ENCODE data around the gene WDR62. TPM values are rescaled to one million over a fixed set of nuclear protein-coding genes. Genes with fewer than 3 reads are reported as not detected.
A peak's percentile ranks its signal among the peaks of the same experiment; 100 is the strongest.
"Not testable (repeated sequence)": the region's sequence is repeated elsewhere in the genome, so short reads cannot be mapped to it uniquely, and the experiment has no call there.

Gene WDR62
- polyA plus RNA-seq, 4 donors, result 3.6 to 5.1 (median 4.6) TPM

DNA sequence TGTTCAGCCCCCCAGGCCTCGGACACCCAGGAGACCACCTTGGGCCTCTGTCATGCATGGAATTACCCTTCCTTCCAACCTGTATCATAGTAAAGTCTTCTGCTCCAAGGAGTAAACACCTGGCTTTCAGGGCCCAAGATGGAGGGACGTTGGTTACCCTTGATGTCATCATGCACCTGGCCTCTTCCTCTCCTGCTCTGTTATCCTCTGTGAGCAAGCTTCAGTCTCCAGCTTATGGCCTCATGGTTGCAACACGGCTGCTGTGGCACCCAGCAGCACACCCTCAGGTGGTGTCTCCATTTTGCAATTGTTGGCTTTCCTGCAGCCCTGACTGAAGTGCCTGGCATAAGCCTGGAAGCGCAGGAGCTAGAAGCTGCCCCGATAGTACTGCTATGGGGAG lies 52.3 kb downstream of the WDR62 start:
- DNase-seq (ENCODE audit: low read depth in 4 of 4, low spot score in 3 of 4), result no peak

- DNase-seq (ENCODE audit: low read depth in 4 of 4, low spot score in 3 of 4), result no peak
These were observed 54.0 kb downstream of the WDR62 start for GRCh38 chr19:36108684-36109083.

DNA sequence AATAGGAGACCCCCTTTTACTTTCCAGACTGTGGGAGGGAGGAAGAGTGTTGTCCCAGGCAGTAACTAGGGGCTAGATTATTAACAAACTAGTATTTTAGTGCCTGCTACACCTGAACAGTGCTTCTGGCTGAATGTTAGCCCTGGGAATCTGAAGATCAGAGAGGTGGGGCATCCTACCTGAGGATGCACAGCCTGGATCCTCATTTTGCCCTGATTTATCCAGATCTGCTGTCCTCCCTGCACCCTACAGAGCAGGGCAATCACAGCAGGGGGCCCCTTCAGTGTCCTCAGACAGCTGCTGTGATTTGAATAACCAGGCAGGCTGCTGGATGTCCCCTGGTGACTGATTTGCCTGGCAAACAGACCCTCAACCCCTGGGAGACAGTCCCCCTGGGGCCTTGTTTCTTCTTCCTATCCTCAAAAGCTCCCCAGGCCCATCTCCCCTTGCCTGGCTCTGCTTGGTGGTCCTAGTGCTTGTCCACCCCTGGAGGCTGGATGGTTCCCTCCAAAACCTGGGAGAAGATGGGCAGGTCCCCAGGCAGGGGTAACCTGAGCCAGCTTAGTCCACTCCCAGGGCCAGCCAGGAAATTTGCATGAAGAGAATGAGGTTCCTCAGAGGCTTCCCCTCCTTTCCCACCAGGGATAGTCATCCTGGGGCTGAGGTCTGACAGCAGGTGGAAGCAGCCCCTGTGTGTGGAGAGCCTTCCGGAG lies 55.9 kb downstream of the WDR62 start, which contains the start of gene OVOL3:
Gene OVOL3 (plus strand): TSS at position 657 of the 713 bp plus-strand sequence. CDS start 60 bp downstream, outside the sequence.
- no peak for DNase-seq (ENCODE audit: low read depth in 4 of 4, low spot score in 3 of 4)

- DNase-seq (ENCODE audit: low read depth in 4 of 4, low spot score in 3 of 4), result no peak
These were observed 56.5 kb downstream of the WDR62 start for GRCh38 chr19:36111200-36111539.

- no peak for DNase-seq (ENCODE audit: low read depth in 4 of 4, low spot score in 3 of 4)
These were observed 58.0 kb downstream of the WDR62 start for GRCh38 chr19:36112678-36113077.

- no peak for DNase-seq (ENCODE audit: low read depth in 4 of 4, low spot score in 3 of 4)
These were observed 58.7 kb downstream of the WDR62 start for GRCh38 chr19:36113425-36113824.

- no peak for DNase-seq (ENCODE audit: low read depth in 4 of 4, low spot score in 3 of 4)
These were observed 59.4 kb downstream of the WDR62 start for GRCh38 chr19:36113894-36114720.

DNA sequence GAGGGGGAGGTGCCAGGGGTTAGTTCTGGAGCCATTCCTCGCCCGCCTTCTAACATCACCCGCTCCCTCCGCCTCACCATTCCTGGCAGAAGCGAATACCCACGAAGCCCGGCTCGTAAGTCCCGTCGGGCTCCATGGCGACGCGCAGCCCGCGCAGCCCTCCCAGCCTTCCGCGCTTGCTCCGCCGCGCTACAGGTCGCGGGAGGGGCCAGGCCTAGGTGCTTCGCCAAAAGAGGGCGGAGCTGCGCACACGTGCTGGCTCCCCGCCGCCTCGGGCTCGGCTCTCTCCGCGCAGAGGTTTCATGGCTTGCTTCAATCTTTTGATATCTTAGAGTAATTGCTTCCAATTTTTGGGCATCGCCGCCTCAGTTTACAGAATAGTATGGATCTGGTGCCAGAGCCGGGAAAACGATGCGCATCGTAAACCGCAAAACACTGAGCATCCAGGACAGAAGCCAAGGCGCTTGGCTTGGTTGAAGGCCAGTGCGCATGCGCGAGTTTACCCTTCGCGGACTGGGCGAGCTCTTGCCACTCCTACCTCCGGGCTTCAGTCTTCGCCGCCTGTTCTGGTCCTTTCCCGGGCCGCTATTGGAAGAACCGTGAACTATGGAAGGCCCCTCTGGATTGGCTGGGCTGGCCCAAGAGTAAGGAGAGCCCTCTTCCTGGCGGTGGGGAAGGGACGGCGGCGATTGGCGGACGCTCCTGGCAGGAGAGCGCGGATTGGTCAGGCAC lies 60.2 kb downstream of the WDR62 start, which contains the start of gene POLR2I:
Gene POLR2I (minus strand): TSS at position 155 of the 732 bp plus-strand sequence. CDS start 19 bp downstream, at position 136.
- DNase-seq (ENCODE audit: low read depth in 4 of 4, low spot score in 3 of 4), result peak; percentile 99

- DNase-seq (ENCODE audit: low read depth in 4 of 4, low spot score in 3 of 4), result no peak
These were observed 61.0 kb downstream of the WDR62 start, which contains the start of gene TBCB for GRCh38 chr19:36115453-36116343. TBCB (plus strand) TSS chr19:36115468; CDS start chr19:36115561, 93 bp downstream.

GRCh38 chr19:36116344-36116637 lies 61.6 kb downstream of the WDR62 start:
- no peak for DNase-seq (ENCODE audit: low read depth in 4 of 4, low spot score in 3 of 4)

DNA sequence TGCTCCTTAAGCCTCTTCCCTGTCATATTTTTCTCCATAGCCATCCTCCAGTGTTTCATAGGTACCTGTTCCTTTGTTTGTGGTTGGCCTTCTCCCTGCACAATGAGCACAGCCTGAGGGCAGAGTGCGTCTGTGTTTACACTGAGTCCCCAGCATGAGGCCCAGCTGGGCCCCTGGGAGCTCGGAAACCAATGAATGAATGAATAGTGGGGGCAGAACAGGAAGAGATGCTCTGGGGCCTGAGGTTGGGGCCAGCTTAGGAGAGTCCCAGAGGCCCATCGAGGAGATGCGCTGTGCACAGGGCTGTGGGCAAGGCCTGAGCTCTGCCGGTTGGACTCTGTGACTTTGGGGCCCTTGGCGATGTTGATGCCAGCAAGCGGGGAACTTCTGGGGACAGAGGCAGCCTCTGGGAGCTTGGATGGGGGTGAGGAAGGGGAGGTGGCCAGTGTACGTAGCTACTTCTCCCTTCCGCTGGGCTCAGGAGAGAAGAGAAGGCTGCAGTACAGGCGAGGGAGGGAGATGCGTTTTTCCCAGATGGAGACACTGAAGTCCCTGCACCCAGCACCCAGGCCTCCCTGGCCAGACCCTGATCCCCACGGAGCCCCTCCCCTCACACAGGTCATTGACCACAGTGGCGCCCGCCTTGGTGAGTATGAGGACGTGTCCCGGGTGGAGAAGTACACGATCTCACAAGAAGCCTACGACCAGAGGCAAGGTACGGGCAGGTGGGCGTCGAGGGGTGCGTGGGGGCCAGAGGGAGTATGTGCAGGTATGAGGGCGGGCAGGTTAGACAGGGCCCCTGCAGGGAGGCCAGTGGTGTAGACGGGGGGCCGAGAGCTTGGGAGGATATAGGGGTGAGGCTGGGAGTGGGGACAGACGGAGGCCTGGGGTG lies 65.6 kb downstream of the WDR62 start:
- no peak for DNase-seq (ENCODE audit: low read depth in 4 of 4, low spot score in 3 of 4)

DNA sequence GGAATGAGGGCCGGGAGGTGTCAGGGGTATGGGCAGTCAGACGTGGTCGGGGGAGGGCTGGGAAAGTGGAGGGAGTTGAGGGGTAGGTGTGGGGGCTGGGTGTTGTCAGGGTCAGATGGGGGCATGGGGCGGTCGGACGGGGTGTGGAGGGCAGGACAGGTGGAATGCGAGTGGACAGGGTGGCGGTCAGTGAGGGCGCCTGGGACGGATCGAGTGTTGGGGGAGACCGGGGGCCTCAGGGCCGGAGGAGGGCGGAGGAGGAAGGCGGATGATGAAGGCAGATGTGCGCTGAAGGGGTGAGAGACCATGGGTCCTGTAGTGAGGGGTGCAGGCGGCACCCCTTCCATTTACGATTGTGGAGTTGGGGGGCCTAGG lies 66.3 kb downstream of the WDR62 start:
- DNase-seq (ENCODE audit: low read depth in 4 of 4, low spot score in 3 of 4), result no peak

- DNase-seq (ENCODE audit: low read depth in 4 of 4, low spot score in 3 of 4), result no peak
These were observed 66.9 kb downstream of the WDR62 start for GRCh38 chr19:36121486-36122124.

DNA sequence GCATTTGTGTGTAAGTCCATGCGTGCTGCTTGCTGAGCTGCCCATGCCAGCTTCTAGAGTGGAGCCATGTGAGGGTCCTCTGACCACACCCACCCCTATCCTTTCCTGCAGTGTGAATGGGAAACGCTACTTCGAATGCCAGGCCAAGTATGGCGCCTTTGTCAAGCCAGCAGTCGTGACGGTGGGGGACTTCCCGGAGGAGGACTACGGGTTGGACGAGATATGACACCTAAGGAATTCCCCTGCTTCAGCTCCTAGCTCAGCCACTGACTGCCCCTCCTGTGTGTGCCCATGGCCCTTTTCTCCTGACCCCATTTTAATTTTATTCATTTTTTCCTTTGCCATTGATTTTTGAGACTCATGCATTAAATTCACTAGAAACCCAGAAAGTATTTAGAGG lies 70.9 kb downstream of the WDR62 start:
- no peak for DNase-seq (ENCODE audit: low read depth in 4 of 4, low spot score in 3 of 4)

- DNase-seq (ENCODE audit: low read depth in 4 of 4, low spot score in 3 of 4), result no peak
These were observed 73.7 kb downstream of the WDR62 start for GRCh38 chr19:36128392-36128736.

DNA sequence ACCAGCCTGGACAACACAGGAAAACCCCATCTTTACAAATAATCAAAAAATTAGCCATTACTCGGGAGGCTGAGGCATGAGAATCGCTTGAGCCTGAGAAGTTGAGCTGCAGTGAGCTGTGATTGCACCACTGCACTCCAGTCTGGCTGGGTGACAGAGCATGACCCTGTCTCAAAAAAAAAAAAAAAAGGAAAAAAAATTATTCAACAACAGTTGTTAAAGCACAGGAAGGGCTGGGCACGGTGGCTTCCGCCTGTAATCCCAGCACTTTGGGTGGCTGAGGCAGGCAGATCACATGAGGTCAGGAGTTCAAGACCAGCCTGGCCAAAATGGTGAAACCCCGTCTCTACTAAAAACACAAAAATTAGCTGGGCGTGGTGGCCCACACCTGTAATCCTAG lies 76.5 kb downstream of the WDR62 start:
- DNase-seq (ENCODE audit: low read depth in 4 of 4, low spot score in 3 of 4), result not testable (repeated sequence)

- DNase-seq (ENCODE audit: low read depth in 4 of 4, low spot score in 3 of 4), result not testable (repeated sequence)
These were observed 80.2 kb downstream of the WDR62 start for GRCh38 chr19:36134867-36135266.

DNA sequence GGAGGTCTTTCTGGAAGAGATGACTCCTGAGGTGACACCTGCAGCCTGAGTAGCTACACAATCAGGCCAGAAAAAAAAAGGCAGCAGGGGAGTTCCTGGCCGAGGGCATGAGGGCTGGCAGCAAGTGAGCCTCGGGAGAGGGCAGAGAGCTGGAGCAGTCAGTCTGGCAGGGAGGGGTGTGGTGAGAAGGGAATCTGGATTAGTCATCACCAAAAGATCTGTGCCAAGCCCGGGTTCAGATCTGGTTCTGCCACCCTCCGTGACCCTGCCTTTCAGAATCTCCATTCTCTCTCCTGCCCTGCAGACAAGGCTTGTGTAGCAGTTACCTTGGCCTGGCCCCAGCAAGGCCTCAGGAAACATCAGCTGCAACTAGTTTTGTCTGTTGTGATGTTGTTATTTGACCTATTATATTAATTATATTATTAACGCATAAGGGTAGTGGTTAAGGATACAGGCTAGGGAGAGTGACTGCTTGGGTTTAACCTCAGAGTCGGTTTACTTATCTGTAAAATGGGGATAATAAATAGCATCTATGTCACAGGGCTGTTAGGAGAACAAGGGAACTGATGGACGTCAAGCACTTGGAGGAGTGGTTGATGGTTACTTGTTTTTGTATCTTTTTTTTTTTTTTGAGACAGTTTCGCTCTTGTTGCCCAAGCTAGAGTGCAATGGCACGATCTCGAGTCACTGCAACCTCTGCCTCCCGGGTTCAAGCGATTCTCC lies 82.4 kb downstream of the WDR62 start:
- no peak for DNase-seq (ENCODE audit: low read depth in 4 of 4, low spot score in 3 of 4)

All from right renal pelvis (tissue), 4 donors.